ENCODE results near the gene TSPAN4. TPM values are rescaled to one million over a fixed set of nuclear protein-coding genes. Genes with fewer than 3 reads are reported as not detected.
A peak's percentile ranks its signal among the peaks of the same experiment; 100 is the strongest.

The TSPAN4 gene
- total and polyA plus RNA-seq, 9 of the 15 experiments (the other 6 are each of a cell fraction or from before 2014, with no cell fraction given): 0.07 to 31.0 (median 15.7) TPM

DNA sequence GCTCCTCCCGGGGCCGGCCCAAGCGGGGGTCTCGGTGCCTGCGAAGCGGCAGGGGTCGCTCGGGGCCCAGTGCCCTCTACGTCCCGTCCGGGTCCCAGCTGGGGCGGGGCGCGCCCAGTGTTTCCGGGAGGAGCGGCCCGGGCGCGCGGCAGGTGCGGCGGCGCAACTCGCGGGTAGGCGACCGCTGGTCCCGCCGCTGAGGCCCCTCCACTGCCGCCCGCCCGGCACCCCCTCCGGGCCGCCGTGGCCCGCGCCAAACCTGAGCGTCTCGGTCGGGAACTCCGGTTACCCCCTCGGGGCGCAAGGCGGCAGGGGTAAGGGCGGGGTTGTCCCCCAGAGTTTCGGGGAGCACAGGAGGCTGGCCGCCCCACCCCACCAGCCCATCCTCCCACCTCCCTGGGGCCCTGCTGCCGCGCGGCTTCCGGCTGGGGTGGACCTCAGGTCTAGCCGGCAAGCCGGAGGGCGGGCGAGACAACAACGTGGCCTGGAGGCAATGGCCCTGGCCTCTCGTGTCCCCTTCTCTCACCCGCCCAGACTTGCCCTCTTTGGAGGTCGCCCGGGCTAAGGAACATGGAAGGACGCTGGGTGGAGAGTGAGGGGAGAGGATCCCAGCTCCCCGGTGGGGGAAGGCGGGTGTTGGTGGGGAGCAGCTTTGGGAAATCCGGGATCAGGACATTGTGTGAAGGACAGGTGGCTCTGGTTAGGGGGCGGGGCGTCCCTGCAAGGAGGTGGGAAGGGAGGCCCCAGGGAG, 15.3 kb upstream of the TSPAN4 start (continued):
- TF ChIP-seq, protein P1, sequence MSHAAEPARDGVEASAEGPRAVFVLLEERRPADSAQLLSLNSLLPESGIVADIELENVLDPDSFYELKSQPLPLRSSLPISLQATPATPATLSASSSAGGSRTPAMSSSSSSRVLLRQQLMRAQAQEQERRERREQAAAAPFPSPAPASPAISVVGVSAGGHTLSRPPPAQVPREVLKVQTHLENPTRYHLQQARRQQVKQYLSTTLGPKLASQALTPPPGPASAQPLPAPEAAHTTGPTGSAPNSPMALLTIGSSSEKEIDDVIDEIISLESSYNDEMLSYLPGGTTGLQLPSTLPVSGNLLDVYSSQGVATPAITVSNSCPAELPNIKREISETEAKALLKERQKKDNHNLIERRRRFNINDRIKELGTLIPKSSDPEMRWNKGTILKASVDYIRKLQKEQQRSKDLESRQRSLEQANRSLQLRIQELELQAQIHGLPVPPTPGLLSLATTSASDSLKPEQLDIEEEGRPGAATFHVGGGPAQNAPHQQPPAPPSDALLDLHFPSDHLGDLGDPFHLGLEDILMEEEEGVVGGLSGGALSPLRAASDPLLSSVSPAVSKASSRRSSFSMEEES (CRISPR knock-in tag; IDR thresholded peaks at IDR 0.05): no peak
- no peak for TF ChIP-seq CC2D1A (IDR thresholded peaks at IDR 0.05)
- no peak for TF ChIP-seq ZNF780A (CRISPR knock-in tag; IDR thresholded peaks at IDR 0.05)
- no peak for TF ChIP-seq PHB2 (IDR thresholded peaks at IDR 0.05; ENCODE audit: low read depth)
- TF ChIP-seq NR2C1 (IDR thresholded peaks at IDR 0.05): no peak
- TF ChIP-seq NR2C1 (tag; IDR thresholded peaks at IDR 0.05): no peak
- no peak for TF ChIP-seq ZNF143 (CRISPR knock-in tag; IDR thresholded peaks at IDR 0.05)
- TF ChIP-seq MYBL2 (IDR thresholded peaks at IDR 0.05; ENCODE audit: low read depth): no peak
- no peak for TF ChIP-seq MYBL2 (CRISPR knock-in tag; IDR thresholded peaks at IDR 0.05; ENCODE audit: borderline replicate concordance)
- 0 out of 2 replicates have a peak, but pooled peaks have one; percentile 38 for TF ChIP-seq ERF (CRISPR knock-in tag; IDR thresholded peaks at IDR 0.05)
- TF ChIP-seq ILK (tag; IDR thresholded peaks at IDR 0.05; ENCODE audit: borderline replicate concordance, low read depth): no peak
- TF ChIP-seq BMI1 (IDR thresholded peaks at IDR 0.05; ENCODE audit: low read length): no peak
- no peak for TF ChIP-seq FOXJ3 (CRISPR knock-in tag; IDR thresholded peaks at IDR 0.05)
- TF ChIP-seq, protein P2, sequence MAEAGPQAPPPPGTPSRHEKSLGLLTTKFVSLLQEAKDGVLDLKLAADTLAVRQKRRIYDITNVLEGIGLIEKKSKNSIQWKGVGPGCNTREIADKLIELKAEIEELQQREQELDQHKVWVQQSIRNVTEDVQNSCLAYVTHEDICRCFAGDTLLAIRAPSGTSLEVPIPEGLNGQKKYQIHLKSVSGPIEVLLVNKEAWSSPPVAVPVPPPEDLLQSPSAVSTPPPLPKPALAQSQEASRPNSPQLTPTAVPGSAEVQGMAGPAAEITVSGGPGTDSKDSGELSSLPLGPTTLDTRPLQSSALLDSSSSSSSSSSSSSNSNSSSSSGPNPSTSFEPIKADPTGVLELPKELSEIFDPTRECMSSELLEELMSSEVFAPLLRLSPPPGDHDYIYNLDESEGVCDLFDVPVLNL (CRISPR knock-in tag; IDR thresholded peaks at IDR 0.05; ENCODE audit: low read depth): no peak
- no peak for TF ChIP-seq FOXM1 (IDR thresholded peaks at IDR 0.05; ENCODE audit: low read depth)
- peak; percentile 83; the same call in 1 of the 2 replicates for TF ChIP-seq FOXM1 (CRISPR knock-in tag; IDR thresholded peaks at IDR 0.05; ENCODE audit: low read depth)
- TF ChIP-seq POLR2A (conservative IDR thresholded peaks at IDR 0.05): peak; percentile 65
- TF ChIP-seq RBM22 (IDR thresholded peaks at IDR 0.05; ENCODE audit: low read depth, low read length, poor library complexity, severe bottlenecking): no peak
- TF ChIP-seq, protein P3, sequence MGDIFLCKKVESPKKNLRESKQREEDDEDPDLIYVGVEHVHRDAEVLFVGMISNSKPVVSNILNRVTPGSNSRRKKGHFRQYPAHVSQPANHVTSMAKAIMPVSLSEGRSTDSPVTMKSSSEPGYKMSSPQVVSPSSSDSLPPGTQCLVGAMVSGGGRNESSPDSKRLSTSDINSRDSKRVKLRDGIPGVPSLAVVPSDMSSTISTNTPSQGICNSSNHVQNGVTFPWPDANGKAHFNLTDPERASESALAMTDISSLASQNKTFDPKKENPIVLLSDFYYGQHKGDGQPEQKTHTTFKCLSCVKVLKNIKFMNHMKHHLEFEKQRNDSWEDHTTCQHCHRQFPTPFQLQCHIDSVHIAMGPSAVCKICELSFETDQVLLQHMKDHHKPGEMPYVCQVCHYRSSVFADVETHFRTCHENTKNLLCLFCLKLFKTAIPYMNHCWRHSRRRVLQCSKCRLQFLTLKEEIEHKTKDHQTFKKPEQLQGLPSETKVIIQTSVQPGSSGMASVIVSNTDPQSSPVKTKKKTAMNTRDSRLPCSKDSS (IDR thresholded peaks at IDR 0.05; ENCODE audit: low read depth, partially characterized antibody): no peak
- TF ChIP-seq, protein P4, sequence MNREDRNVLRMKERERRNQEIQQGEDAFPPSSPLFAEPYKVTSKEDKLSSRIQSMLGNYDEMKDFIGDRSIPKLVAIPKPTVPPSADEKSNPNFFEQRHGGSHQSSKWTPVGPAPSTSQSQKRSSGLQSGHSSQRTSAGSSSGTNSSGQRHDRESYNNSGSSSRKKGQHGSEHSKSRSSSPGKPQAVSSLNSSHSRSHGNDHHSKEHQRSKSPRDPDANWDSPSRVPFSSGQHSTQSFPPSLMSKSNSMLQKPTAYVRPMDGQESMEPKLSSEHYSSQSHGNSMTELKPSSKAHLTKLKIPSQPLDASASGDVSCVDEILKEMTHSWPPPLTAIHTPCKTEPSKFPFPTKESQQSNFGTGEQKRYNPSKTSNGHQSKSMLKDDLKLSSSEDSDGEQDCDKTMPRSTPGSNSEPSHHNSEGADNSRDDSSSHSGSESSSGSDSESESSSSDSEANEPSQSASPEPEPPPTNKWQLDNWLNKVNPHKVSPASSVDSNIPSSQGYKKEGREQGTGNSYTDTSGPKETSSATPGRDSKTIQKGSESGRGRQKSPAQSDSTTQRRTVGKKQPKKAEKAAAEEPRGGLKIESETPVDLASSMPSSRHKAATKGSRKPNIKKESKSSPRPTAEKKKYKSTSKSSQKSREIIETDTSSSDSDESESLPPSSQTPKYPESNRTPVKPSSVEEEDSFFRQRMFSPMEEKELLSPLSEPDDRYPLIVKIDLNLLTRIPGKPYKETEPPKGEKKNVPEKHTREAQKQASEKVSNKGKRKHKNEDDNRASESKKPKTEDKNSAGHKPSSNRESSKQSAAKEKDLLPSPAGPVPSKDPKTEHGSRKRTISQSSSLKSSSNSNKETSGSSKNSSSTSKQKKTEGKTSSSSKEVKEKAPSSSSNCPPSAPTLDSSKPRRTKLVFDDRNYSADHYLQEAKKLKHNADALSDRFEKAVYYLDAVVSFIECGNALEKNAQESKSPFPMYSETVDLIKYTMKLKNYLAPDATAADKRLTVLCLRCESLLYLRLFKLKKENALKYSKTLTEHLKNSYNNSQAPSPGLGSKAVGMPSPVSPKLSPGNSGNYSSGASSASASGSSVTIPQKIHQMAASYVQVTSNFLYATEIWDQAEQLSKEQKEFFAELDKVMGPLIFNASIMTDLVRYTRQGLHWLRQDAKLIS (CRISPR knock-in tag; IDR thresholded peaks at IDR 0.05): no peak
- TF ChIP-seq SMAD2 (IDR thresholded peaks at IDR 0.05; ENCODE audit: low read depth, low read length): no peak
- TF ChIP-seq SREBF1 (IDR thresholded peaks at IDR 0.05; ENCODE audit: borderline replicate concordance, low read depth, low read length): no peak

Measured in K562 (cell line).